Mucosa of gallbladder (tissue), 1 donor: ENCODE results near the gene MICA. TPM values are rescaled to one million over a fixed set of nuclear protein-coding genes. Genes with fewer than 3 reads are reported as not detected.
A peak's percentile ranks its signal among the peaks of the same experiment; 100 is the strongest.
"Not testable (repeated sequence)": the region's sequence is repeated elsewhere in the genome, so short reads cannot be mapped to it uniquely, and the experiment has no call there.

Source experiments
- DNase-seq: peaks from one replicate; pipeline ENCODE4 v3.0.0-alpha.2; 2020; ENCODE audit warnings: low spot score
- total RNA-seq: library from RNA; stranded (reverse); gene quantifications from one replicate; pipeline ENCODE4 v1.2.1, GENCODE V29; 2021
- donor health status: DM: no; HTN: no; CAD: no.

Gene MICA
- total RNA-seq, 1 donor from 2014 or later, result 31.7 TPM

GRCh38 chr6:31412506-31412905, 9.1 kb downstream of the MICA start:
- no peak for DNase-seq

DNA sequence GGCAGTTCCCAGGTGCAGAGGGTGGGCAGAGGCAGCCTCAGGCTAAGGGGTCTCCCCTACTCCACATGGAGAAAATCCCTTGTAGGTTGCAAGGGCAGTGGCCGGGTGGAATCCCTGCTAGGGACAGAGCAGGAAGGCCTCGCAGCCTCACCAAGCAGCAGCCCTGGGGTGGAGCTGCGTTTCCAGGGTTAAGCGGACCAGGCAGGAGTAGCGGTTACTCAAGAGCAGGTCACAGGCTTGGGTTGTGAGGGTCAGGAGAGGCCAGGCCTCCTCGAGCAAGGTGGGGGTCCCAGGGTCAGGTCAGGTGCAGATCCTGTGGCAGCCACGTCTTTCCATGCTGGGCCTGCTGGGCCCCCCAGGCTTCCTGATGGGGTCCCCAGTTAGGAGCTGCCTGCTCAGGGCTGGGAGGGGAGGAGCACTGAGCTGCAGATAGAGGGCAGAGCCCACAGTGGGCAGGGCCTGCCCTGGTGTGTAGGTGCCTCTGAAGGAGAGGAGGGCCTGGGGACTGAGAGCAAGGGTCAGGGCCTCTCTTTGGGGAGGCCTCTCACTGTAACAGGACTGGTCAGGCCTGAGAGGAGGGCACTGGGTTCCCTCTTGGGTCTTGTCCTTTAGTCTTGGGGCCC, 10.9 kb downstream of the MICA start:
- DNase-seq, result not testable (repeated sequence)

GRCh38 chr6:31414771-31415265, 11.4 kb downstream of the MICA start:
- no peak for DNase-seq

DNA sequence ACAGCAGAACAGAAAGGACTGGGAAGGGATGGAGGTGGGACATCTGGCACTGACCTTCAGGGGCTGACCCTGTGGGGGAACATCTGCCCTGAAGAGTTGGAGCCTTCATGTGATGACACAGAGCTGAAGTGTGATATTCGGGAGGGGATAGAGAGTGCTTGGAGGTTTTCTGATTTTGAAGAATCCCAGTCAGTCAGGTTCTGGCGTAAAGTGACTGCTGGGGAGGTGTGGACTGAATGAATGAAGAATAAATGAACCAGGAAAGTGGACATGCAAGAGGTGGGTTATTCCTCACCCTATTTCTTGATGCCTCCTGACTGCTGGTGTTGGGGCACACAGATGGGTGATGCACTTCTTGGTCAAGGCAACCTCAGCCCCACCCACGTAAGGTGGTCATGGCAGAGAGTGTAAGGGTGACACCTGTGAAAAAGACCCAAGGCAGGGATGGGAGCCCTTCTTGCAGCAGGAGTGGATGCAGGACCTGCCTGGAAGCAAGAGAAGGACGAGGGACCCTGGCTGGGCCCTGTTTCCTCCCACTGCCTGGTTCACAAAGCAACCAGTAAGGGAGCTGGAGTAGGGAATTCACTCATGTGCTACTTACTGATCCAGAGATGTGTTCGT, 13.1 kb downstream of the MICA start:
- no peak for DNase-seq

DNA sequence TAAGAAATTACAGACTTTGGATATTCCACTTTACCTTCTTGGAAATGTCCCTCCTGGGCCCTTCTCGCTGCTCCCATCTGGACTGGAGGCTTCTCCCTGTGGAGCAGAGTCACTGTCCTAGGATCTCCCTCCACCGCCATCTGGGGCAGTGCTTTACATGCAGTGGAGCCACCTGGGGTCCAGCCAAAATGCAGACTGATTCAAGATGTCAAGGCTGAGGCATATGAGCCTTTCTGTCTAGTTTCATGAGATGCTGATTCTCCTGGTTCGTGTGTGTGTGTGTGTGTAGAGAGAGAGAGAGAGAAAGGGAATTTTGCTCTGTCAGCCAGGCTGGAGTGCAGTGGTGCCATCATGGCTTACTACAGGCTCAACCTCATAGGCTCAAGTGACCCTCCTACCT, 14.9 kb downstream of the MICA start:
- no peak for DNase-seq

- DNase-seq, result no peak
These were observed 16.4 kb downstream of the MICA start for GRCh38 chr6:31419842-31420241.

- no peak for DNase-seq
These were observed 17.2 kb downstream of the MICA start for GRCh38 chr6:31420546-31420945.

- DNase-seq, result no peak
These were observed 19.2 kb downstream of the MICA start for GRCh38 chr6:31422587-31422986.

GRCh38 chr6:31423550-31423949, 20.2 kb downstream of the MICA start:
- no peak for DNase-seq

- no peak for DNase-seq
These were observed 23.3 kb downstream of the MICA start for GRCh38 chr6:31426395-31427354.

- DNase-seq, result no peak
These were observed 27.1 kb downstream of the MICA start for GRCh38 chr6:31430449-31430848.

- not testable (repeated sequence) for DNase-seq
These were observed 31.7 kb downstream of the MICA start for GRCh38 chr6:31435051-31435450.

DNA sequence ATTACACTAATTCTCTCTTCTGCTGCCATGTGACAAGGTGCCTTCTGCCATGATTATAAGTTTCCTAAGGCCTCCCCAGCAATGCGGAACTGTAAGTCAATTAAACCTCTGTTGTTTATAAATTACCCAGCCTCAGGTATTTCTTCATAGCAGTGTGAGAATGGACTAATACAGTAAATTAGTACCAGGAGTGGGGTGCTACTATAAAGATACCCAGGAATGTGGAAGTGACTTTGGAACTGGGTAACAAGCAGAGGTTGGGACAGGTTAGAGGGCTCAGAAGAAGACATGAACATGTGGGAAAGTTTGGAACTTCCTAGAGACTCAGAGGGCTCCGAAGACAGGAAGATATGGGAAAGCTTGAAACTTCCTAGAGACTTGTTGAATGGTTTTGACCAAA, 34.8 kb downstream of the MICA start:
- DNase-seq, result no peak

DNA sequence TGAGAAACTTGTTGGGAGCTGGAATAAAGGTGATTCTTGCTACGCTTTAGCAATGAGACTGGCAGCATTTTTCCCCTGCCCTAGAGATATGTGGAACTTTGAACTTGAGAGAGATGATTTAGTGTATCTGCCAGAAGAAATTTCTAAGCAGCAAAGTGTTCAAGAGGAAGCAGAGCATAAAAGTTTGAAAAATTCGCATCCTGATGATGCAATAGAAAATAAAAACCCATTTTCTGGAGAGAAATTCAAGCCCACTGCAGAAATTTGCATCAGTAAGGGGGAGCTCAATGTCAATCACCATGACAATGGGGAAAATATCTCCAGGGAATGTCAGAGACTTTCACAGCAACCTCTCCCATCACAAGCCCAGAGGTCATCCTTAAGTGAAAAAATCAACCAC, 35.3 kb downstream of the MICA start:
- DNase-seq, result no peak

GRCh38 chr6:31441365-31442267, 38.2 kb downstream of the MICA start:
- peak; percentile 84 for DNase-seq

- DNase-seq, result no peak
These were observed 43.1 kb downstream of the MICA start for GRCh38 chr6:31446481-31446880.

GRCh38 chr6:31446999-31447789, 43.8 kb downstream of the MICA start:
- not testable (repeated sequence) for DNase-seq

DNA sequence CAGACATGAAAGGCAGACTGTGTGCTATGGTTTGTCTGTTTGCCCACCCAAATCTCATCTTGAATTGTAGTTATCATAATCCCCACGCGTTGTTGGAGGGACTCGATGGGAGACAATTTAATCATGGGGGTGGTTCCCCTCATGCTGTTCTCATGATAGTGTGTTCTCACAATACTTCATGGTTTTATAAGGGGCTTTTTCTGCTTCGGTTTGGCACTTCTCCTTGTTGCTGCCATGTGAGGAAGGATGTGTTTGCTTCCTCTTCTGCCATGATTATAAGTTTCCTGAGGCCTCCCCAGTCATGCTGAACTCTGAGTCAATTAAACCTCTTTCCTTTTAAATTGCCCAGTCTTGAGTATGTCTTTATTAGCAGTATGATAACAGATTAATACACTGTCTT, 47.4 kb downstream of the MICA start:
- no peak for DNase-seq

DNA sequence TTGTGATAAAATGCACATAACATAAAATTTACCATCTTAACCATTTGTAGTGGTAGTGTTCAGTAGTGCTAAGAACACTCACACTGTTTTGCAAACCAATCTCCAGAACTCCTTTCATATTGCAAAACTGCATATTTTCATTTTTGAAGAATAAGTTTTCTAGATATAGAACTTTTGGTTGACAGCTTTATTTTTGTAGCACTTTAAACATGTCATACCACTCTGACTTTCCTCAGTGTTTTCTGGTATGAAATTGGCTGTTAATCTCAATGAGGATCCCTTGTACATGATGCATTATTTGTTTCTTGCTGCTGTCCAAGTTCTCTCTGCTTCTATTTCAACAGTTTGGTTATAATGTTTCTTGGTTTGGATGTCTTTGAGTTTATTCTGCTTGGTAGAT, 49.5 kb downstream of the MICA start:
- no peak for DNase-seq

GRCh38 chr6:31453259-31453658, 49.9 kb downstream of the MICA start:
- DNase-seq, result no peak

- DNase-seq, result not testable (repeated sequence)
These were observed 56.5 kb downstream of the MICA start for GRCh38 chr6:31459864-31460263.
